ENCODE measurements around the gene NDUFV1. TPM values are rescaled to one million over a fixed set of nuclear protein-coding genes. Genes with fewer than 3 reads are reported as not detected.
"Not testable (repeated sequence)": the region's sequence is repeated elsewhere in the genome, so short reads cannot be mapped to it uniquely, and the experiment has no call there.

Gene NDUFV1
- total RNA-seq, 2 experiments from 2014 or later, result 223 to 224 TPM

DNA sequence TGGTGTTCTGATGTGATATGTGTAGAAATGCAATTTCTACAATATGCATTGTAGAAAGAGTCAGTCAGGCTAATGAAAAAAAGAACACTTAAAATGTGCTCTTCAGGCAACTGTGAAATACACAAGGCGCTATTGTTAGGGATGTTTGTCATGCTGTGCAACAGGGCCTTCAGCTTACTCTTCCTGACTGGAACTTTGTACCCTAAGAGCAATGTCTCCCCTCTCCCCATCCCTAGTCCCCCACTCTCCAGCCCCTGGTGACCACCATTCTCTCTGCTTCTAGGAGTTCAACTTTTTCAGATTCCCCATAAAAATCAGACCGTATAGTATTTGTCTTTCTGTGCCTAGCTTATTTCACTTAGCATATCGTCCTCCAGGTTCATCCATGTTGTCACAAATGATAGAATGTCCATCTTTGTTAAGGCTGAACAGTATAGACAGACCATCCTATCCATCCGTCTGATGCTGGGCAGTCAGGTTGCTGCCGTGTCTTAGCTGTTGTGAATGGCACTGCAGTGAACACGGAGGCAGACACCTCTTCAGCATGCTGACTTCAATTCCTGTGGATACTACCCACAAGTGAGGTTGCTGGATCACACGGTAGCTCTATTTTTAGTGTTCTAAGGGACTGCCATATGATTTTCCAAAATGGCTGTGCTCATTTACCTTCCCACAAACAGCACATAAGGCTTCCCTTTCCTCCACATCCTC is 10.7 kb downstream of the NDUFV1 start:
- TF ChIP-seq, protein P1, sequence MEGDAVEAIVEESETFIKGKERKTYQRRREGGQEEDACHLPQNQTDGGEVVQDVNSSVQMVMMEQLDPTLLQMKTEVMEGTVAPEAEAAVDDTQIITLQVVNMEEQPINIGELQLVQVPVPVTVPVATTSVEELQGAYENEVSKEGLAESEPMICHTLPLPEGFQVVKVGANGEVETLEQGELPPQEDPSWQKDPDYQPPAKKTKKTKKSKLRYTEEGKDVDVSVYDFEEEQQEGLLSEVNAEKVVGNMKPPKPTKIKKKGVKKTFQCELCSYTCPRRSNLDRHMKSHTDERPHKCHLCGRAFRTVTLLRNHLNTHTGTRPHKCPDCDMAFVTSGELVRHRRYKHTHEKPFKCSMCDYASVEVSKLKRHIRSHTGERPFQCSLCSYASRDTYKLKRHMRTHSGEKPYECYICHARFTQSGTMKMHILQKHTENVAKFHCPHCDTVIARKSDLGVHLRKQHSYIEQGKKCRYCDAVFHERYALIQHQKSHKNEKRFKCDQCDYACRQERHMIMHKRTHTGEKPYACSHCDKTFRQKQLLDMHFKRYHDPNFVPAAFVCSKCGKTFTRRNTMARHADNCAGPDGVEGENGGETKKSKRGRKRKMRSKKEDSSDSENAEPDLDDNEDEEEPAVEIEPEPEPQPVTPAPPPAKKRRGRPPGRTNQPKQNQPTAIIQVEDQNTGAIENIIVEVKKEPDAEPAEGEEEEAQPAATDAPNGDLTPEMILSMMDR (IDR thresholded peaks at IDR 0.05), result no peak
- intact Hi-C loops (cut with DNase I, micrococcal nuclease), result no loop called here
- ChIA-PET CTCF (interaction anchor here (0.6 to 1.3 kb wide), 2 partner anchors 12 to 483 kb away, joined by 3 to 5 read pairs; partner anchors contain the start of gene NUDT8), POLR2A (no interaction called here)
- Mint-ChIP-seq H3K27me3 (no peaks in the 10 kb centered on the region), H3K4me3 (peak overlapping the region; percentile 45), H3K9me3 (no peaks in the 10 kb centered on the region), H3K4me1 (ENCODE audit: low read depth) (peaks cover 28% of the 10 kb centered on the region), H3K36me3 (ENCODE audit: low read depth) (peaks cover 10% of the 10 kb centered on the region), H3K27ac (peak overlapping the region; percentile 65)
- DNase-seq (no peak), ATAC-seq (ENCODE audit: poor library complexity) (no peak)
- no peak overlapping the region for H3K4me3 ChIP-seq (ENCODE audit: low read length)
- H3K27ac ChIP-seq (ENCODE audit: low read depth in 1 of 2, low read length in 2 of 2), result no peak overlapping the region
- H3K9me3 ChIP-seq (ENCODE audit: control insufficient read depth in 1 of 2, insufficient read depth in 1 of 2, low read length in 2 of 2), result no peaks in the 10 kb centered on the region
- H3K36me3 ChIP-seq (ENCODE audit: insufficient read depth, low read length), result peaks cover 7% of the 10 kb centered on the region
- no peaks in the 10 kb centered on the region for H3K27me3 ChIP-seq (ENCODE audit: control insufficient read depth in 1 of 2, insufficient read depth in 2 of 2, low read length in 2 of 2)
- peaks cover 37% of the 10 kb centered on the region for H3K4me1 ChIP-seq (ENCODE audit: insufficient read depth, low read length)

DNA sequence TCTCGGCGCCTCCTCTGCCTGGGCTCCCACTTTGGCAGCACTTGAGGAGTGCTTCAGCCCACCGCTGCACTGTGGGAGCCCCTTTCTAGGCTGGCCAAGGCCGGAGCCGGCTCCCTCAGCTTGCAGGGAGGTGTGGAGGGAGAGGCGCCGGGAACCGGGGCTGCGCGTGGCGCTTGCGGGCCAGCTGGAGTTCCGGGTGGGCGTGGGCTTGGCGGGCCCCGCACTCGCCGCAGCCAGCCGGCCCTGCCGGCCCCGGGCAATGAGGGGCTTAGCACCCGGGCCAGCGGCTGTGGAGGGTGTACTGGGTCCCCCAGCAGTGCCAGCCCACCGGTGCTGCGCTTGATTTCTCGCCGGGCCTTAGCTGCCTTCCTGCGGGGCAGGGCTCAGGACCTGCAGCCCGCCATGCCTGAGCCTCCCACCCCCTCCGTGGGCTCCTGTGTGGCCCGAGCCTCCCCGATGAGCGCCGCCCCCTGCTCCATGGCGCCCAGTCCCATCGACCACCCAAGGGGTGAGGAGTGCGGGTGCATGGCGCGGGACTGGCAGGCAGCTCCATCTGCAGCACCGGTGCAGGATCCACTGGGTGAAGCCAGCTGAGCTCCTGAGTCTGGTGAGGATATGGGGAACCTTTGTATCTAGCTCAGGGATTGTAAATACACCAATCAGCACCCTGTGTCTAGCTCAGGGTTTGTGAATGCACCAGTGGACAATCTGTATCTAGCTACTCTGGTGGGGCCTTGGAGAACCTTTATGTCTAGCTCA is 12.3 kb downstream of the NDUFV1 start:
- H3K27ac Mint-ChIP-seq; ATAC-seq (ENCODE audit: poor library complexity); H3K4me3 Mint-ChIP-seq; H3K27ac ChIP-seq (ENCODE audit: low read depth in 1 of 2, low read length in 2 of 2); H3K36me3 Mint-ChIP-seq (ENCODE audit: low read depth); POLR2A ChIA-PET; H3K4me3 ChIP-seq (ENCODE audit: low read length); H3K27me3 ChIP-seq (ENCODE audit: control insufficient read depth in 1 of 2, insufficient read depth in 2 of 2, low read length in 2 of 2); DNase-seq; H3K27me3 Mint-ChIP-seq; H3K9me3 Mint-ChIP-seq; H3K36me3 ChIP-seq (ENCODE audit: insufficient read depth, low read length); H3K9me3 ChIP-seq (ENCODE audit: control insufficient read depth in 1 of 2, insufficient read depth in 1 of 2, low read length in 2 of 2); intact Hi-C loops (cut with DNase I, micrococcal nuclease): not testable (repeated sequence)
- peaks cover 17% of the 10 kb centered on the region for H3K4me1 Mint-ChIP-seq (ENCODE audit: low read depth)
- CTCF ChIA-PET, result interaction anchor here (1.6 kb wide), 1 partner anchor 11 kb away, joined by 5 read pairs; the partner anchor contains the start of gene NUDT8
- H3K4me1 ChIP-seq (ENCODE audit: insufficient read depth, low read length), result peaks cover 25% of the 10 kb centered on the region

DNA sequence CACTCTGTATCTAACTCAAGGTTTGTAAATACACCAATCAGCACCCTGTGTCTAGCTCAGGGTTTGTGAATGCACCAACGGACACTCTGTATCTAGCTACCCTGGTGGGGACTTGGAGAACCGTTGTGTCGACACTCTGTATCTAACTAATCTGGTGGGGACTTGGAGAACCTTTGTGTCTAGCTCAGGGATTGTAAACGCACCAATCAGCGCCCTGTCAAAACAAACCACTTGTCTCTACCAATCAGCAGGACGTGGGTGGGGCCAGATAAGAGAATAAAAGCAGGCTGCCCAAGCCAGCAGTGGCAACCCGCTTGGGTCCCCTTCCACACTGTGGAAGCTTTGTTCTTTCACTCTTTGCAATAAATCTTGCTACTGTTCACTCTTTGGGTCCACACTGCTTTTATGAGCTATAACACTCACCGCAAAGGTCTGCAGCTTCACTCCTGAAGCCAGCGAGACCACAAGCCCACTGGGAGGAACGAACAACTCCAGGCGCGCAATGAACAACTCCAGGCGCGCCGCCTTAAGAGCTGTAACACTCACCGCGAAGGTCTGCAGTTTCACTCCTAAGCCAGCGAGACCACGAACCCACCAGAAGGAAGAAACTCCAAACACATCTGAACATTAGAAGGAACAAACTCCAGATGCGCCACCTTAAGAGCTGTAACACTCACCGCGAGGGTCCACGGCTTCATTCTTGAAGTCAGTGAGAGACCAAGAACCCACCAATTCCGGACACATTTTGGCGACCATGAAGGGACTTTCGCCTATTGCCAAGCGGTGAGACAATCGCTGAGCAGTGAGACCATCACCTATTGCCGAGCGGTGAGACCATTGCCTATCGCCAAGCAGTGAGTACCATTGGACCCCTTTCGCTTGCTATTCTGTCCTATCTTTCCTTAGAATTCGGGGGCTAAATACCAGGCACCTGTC is 13.2 kb downstream of the NDUFV1 start:
- H3K27me3 ChIP-seq (ENCODE audit: control insufficient read depth in 1 of 2, insufficient read depth in 2 of 2, low read length in 2 of 2); H3K36me3 ChIP-seq (ENCODE audit: insufficient read depth, low read length); H3K9me3 Mint-ChIP-seq; DNase-seq; H3K27ac Mint-ChIP-seq; H3K9me3 ChIP-seq (ENCODE audit: control insufficient read depth in 1 of 2, insufficient read depth in 1 of 2, low read length in 2 of 2); H3K36me3 Mint-ChIP-seq (ENCODE audit: low read depth); H3K4me1 Mint-ChIP-seq (ENCODE audit: low read depth); H3K27ac ChIP-seq (ENCODE audit: low read depth in 1 of 2, low read length in 2 of 2); H3K4me3 Mint-ChIP-seq; intact Hi-C loops (cut with DNase I, micrococcal nuclease); H3K27me3 Mint-ChIP-seq; POLR2A ChIA-PET; ATAC-seq (ENCODE audit: poor library complexity); H3K4me3 ChIP-seq (ENCODE audit: low read length): not testable (repeated sequence)
- H3K4me1 ChIP-seq (ENCODE audit: insufficient read depth, low read length), result peaks cover 17% of the 10 kb centered on the region
- CTCF ChIA-PET, result interaction anchor here (1.6 kb wide), 1 partner anchor 10 kb away, joined by 5 read pairs; the partner anchor contains the start of gene NUDT8

DNA sequence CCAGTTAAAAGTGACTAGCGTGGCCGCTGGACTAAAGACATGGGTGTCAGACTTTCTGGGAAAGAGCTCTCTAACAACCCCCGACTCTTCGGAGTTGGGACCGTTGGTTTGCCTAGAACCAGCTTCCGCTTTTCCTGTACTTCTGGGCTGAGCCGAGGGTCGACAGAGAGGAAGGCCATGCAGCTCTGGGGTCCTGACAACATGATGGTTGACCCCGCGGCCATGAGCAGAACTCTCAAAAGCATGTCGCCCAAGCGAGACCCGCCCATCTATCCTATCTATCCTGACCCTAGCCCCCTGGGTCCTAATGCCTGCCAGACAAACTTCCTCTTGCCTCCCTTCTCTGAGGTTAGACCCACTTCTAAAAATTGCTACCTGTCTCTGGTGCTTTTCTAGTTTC is 13.9 kb downstream of the NDUFV1 start:
- CTCF ChIA-PET, result interaction anchor here (1.6 kb wide), 1 partner anchor 9 kb away, joined by 5 read pairs; the partner anchor contains the start of gene NUDT8
- H3K27ac ChIP-seq (ENCODE audit: low read depth in 1 of 2, low read length in 2 of 2); H3K27ac Mint-ChIP-seq; ATAC-seq (ENCODE audit: poor library complexity); H3K4me3 ChIP-seq (ENCODE audit: low read length); POLR2A ChIA-PET; H3K9me3 ChIP-seq (ENCODE audit: control insufficient read depth in 1 of 2, insufficient read depth in 1 of 2, low read length in 2 of 2); H3K36me3 Mint-ChIP-seq (ENCODE audit: low read depth); H3K27me3 Mint-ChIP-seq; H3K9me3 Mint-ChIP-seq; intact Hi-C loops (cut with DNase I, micrococcal nuclease); H3K27me3 ChIP-seq (ENCODE audit: control insufficient read depth in 1 of 2, insufficient read depth in 2 of 2, low read length in 2 of 2); H3K4me3 Mint-ChIP-seq; H3K36me3 ChIP-seq (ENCODE audit: insufficient read depth, low read length); H3K4me1 Mint-ChIP-seq (ENCODE audit: low read depth): not testable (repeated sequence)
- peak in 1 of 14 experiments; percentile 8 for DNase-seq
- peaks cover 10% of the 10 kb centered on the region for H3K4me1 ChIP-seq (ENCODE audit: insufficient read depth, low read length)

DNA sequence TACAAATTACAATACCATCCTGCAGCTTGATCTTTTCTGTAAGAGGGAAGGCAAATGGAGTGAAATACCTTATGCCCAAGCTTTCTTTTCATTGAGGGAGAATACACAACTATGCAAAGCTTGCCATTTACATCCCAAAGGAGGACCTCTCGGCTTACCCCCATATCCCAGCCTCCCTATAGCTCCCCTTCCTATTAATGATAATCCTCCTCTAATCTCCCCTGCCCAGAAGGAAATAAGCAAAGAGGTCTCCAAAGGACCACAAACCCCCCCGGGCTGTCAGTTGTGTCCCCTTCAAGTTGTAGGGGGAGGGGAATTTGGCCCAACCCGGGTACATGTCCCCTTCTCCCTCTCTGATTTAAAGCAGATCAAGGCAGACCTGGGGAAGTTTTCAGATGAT is 15.2 kb downstream of the NDUFV1 start:
- intact Hi-C loops (cut with DNase I, micrococcal nuclease); H3K9me3 ChIP-seq (ENCODE audit: control insufficient read depth in 1 of 2, insufficient read depth in 1 of 2, low read length in 2 of 2); H3K27ac ChIP-seq (ENCODE audit: low read depth in 1 of 2, low read length in 2 of 2); H3K36me3 Mint-ChIP-seq (ENCODE audit: low read depth); H3K27me3 Mint-ChIP-seq; CTCF ChIA-PET; H3K9me3 Mint-ChIP-seq; H3K4me1 ChIP-seq (ENCODE audit: insufficient read depth, low read length); H3K36me3 ChIP-seq (ENCODE audit: insufficient read depth, low read length); ATAC-seq (ENCODE audit: poor library complexity); POLR2A ChIA-PET; H3K27ac Mint-ChIP-seq; H3K4me1 Mint-ChIP-seq (ENCODE audit: low read depth); DNase-seq; H3K4me3 Mint-ChIP-seq; H3K27me3 ChIP-seq (ENCODE audit: control insufficient read depth in 1 of 2, insufficient read depth in 2 of 2, low read length in 2 of 2); H3K4me3 ChIP-seq (ENCODE audit: low read length): not testable (repeated sequence)

DNA sequence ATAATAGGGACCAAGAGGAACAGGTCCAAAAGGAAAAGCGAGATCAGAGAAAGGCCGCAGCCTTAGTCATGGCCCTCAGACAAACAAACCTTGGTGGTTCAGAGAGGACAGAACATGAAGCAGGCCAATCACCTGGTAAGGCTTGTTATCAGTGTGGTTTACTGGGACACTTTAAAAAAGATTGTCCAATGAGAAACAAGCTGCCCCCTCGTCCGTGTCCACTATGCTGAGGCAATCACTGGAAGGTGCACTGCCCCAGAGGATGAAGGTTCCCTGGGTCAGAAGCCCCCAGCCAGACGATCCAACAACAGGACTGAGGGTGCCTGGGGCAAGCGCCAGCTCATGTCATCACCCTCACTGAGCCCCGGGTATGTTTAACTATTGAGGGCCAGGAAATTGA is 16.2 kb downstream of the NDUFV1 start:
- DNase-seq; H3K4me1 Mint-ChIP-seq (ENCODE audit: low read depth); H3K4me3 ChIP-seq (ENCODE audit: low read length); H3K27ac ChIP-seq (ENCODE audit: low read depth in 1 of 2, low read length in 2 of 2); H3K4me3 Mint-ChIP-seq; H3K27ac Mint-ChIP-seq; ATAC-seq (ENCODE audit: poor library complexity); H3K4me1 ChIP-seq (ENCODE audit: insufficient read depth, low read length); CTCF ChIA-PET; H3K9me3 ChIP-seq (ENCODE audit: control insufficient read depth in 1 of 2, insufficient read depth in 1 of 2, low read length in 2 of 2); H3K27me3 ChIP-seq (ENCODE audit: control insufficient read depth in 1 of 2, insufficient read depth in 2 of 2, low read length in 2 of 2); intact Hi-C loops (cut with DNase I, micrococcal nuclease); H3K36me3 Mint-ChIP-seq (ENCODE audit: low read depth); H3K27me3 Mint-ChIP-seq; H3K36me3 ChIP-seq (ENCODE audit: insufficient read depth, low read length); H3K9me3 Mint-ChIP-seq: not testable (repeated sequence)
- POLR2A ChIA-PET, result interaction anchor here (0.6 kb wide), 1 partner anchor 1004 kb away, joined by 3 read pairs; no protein-coding TSS in a partner anchor

Measured in CD4-positive, alpha-beta T cell (primary cell).